ENCODE measurements around the gene VPS45. TPM values are rescaled to one million over a fixed set of nuclear protein-coding genes. Genes with fewer than 3 reads are reported as not detected.
A peak's percentile ranks its signal among the peaks of the same experiment; 100 is the strongest.

VPS45 gene
- total and polyA plus RNA-seq, 2 of the 4 experiments (the other 2 are of a cell fraction): 32.4 to 33.3 TPM

- BruUV-seq (replicated peaks): no TSS peak
- H3K36me3 ChIP-seq (ENCODE audit: control insufficient read depth, insufficient read depth, low read length): no peaks in the 10 kb centered on the region
- no peak overlapping the region for H3K4me2 ChIP-seq (ENCODE audit: low read depth, low read length)
- no peaks in the 10 kb centered on the region for H4K20me1 ChIP-seq (ENCODE audit: insufficient read depth, low read length)
- in situ Hi-C loops (cut with MboI; ENCODE audit: low sequenced_read_pairs) (no loop called here), intact Hi-C loops (cut with micrococcal nuclease) (no loop called here), dilution Hi-C loops (cut with HindIII; ENCODE audit: low sequenced_read_pairs, unreplicated experiment) (no loop called here)
- peaks cover 8% of the 10 kb centered on the region; the same call in 1 of the 2 replicates for H3K9me1 ChIP-seq (ENCODE audit: insufficient read depth, low read length)
- no peak for DNase-seq
- no peak overlapping the region for H3K56ac ChIP-seq (ENCODE audit: extremely low read depth, insufficient read depth, low read length)
- no peak for ATAC-seq (ENCODE audit: low read depth)
- H3K23ac ChIP-seq (ENCODE audit: low read depth, low read length): no peak overlapping the region
- no peaks in the 10 kb centered on the region for H3K27me3 ChIP-seq (ENCODE audit: control insufficient read depth, insufficient read depth, low read length)
- H2AFZ ChIP-seq (replicated peaks; ENCODE audit: low read length, poor library complexity): no peak overlapping the region
- H3K27ac ChIP-seq (ENCODE audit: insufficient read depth, low read length): no peak overlapping the region
- POLR2A ChIA-PET (ENCODE audit: unreplicated experiment): no interaction called here
- WGBS, 2 experiments (ENCODE audit: extremely low coverage in 2 of 2, insufficient read length in 1 of 2): 93% methylated on average over 3 of the region's 3 CpGs; no CpG with 5 or more reads in 1 of the 2 experiments
- TF ChIP-seq MAZ (IDR thresholded peaks at IDR 0.05; ENCODE audit: borderline replicate concordance, low read depth, low read length) (no peak), CEBPB (IDR thresholded peaks at IDR 0.05; ENCODE audit: low read depth, low read length) (peak; percentile 40; the same call in 1 of the 2 replicates)
- no peak overlapping the region for H3K14ac ChIP-seq (replicated peaks; ENCODE audit: low read depth, low read length)
- no peak overlapping the region for H2BK5ac ChIP-seq (ENCODE audit: low read depth, low read length, poor library complexity, severe bottlenecking)
- no peaks in the 10 kb centered on the region for H3K79me1 ChIP-seq (ENCODE audit: low read depth in 1 of 2, low read length in 2 of 2)
- H4K8ac ChIP-seq (ENCODE audit: low read depth in 2 of 2, low read length in 2 of 2): no peak overlapping the region
- H4K91ac ChIP-seq (ENCODE audit: insufficient read depth, low read depth, low read length): no peak overlapping the region
- H2AK5ac ChIP-seq (ENCODE audit: low read depth, low read length): no peak overlapping the region
- H2AK9ac ChIP-seq (replicated peaks; ENCODE audit: low read depth, low read length, poor library complexity): no peak overlapping the region
- no peak overlapping the region for H2BK20ac ChIP-seq (ENCODE audit: low read depth, low read length)
- no peak overlapping the region for H2BK15ac ChIP-seq (ENCODE audit: low read depth, low read length)
- H3K9me3 ChIP-seq (ENCODE audit: control insufficient read depth, insufficient read depth, low read length): no peaks in the 10 kb centered on the region
- no peak overlapping the region for H4K5ac ChIP-seq (ENCODE audit: low read depth, low read length)
- H3K4me3 ChIP-seq (ENCODE audit: insufficient read depth, low read depth, low read length): no peak overlapping the region
- H3K4ac ChIP-seq (ENCODE audit: low read depth, low read length): no peak overlapping the region
- H3K9ac ChIP-seq (ENCODE audit: low read depth, low read length): no peak overlapping the region
- no peak overlapping the region for H3K18ac ChIP-seq (ENCODE audit: low read depth, low read length)
- CTCF ChIA-PET: interaction anchor here (1.2 kb wide), 1 partner anchor 11 kb away, joined by 8 read pairs; no protein-coding TSS in a partner anchor
- peaks cover 4% of the 10 kb centered on the region for H3K4me1 ChIP-seq (ENCODE audit: control insufficient read depth, insufficient read depth, low read length)
- H2BK120ac ChIP-seq (ENCODE audit: low read depth, low read length): no peak overlapping the region
Measured at GRCh38 chr1:150176593-150176992, 109.0 kb downstream of the VPS45 start.
